ENCODE data around the gene DUSP8. TPM values are rescaled to one million over a fixed set of nuclear protein-coding genes. Genes with fewer than 3 reads are reported as not detected.
"Not testable (repeated sequence)": the region's sequence is repeated elsewhere in the genome, so short reads cannot be mapped to it uniquely, and the experiment has no call there.

Gene DUSP8
- total and polyA plus RNA-seq, 2 of the 8 experiments (the other 6 are each of a cell fraction or from before 2014, with no cell fraction given): 2.8 to 3.6 TPM

- not testable (repeated sequence) for H2AK5ac ChIP-seq (ENCODE audit: low read depth, low read length); H3K27ac ChIP-seq (ENCODE audit: low read depth, low read length)
- WGBS, 2 experiments (ENCODE audit: extremely low coverage in 1 of 2, insufficient coverage in 1 of 2, insufficient read length in 1 of 2, insufficient replicate concordance in 2 of 2, low coverage in 1 of 2, low lambda C conversion rate in 2 of 2, missing lambda C conversion rate in 1 of 2): 89% methylated on average over 1 of the region's 18 CpGs; no CpG with 5 or more reads in 1 of the 2 experiments
Observed at GRCh38 chr11:1510351-1510750, 61.7 kb downstream of the DUSP8 start.

More at GRCh38 chr11:1510351-1510750, 61.7 kb downstream of the DUSP8 start:
- H4K91ac ChIP-seq (replicated peaks; ENCODE audit: insufficient read length, low read length); FAIRE-seq; H2BK15ac ChIP-seq (ENCODE audit: low read length); H2AFZ ChIP-seq (ENCODE audit: low read length); H3K14ac ChIP-seq (ENCODE audit: insufficient read length); H3K4me3 ChIP-seq (ENCODE audit: extremely low read depth in 1 of 4, insufficient read depth in 2 of 4, low read depth in 3 of 4, low read length in 4 of 4); H4K8ac ChIP-seq (ENCODE audit: extremely low read depth, insufficient read depth, low read length); H3K4me2 ChIP-seq (ENCODE audit: insufficient read depth in 1 of 2, low read depth in 2 of 2, low read length in 2 of 2); H3K4ac ChIP-seq (replicated peaks; ENCODE audit: insufficient read length, low read depth, low read length); H2BK120ac ChIP-seq (replicated peaks; ENCODE audit: low read depth, low read length); H2BK5ac ChIP-seq (ENCODE audit: low read depth, low read length); H4K5ac ChIP-seq (ENCODE audit: insufficient read length, low read depth, low read length); H3K56ac ChIP-seq (replicated peaks; ENCODE audit: insufficient read length, low read depth, low read length); H3K9ac ChIP-seq (replicated peaks in 1 of 4; ENCODE audit: extremely low read depth in 1 of 4, low read depth in 3 of 4, low read length in 3 of 4); H3K27me3 ChIP-seq (replicated peaks in 1 of 4; ENCODE audit: control insufficient read depth in 3 of 4, extremely low read depth in 1 of 4, insufficient read depth in 3 of 4, low read length in 3 of 4); H3K23me2 ChIP-seq (ENCODE audit: low read depth, low read length); H3K18ac ChIP-seq (ENCODE audit: extremely low read depth, low read length); H2BK12ac ChIP-seq (ENCODE audit: low read depth, low read length); H3K23ac ChIP-seq (ENCODE audit: insufficient read length); H2BK20ac ChIP-seq (ENCODE audit: low read length); DNase-seq (ENCODE audit: low read depth in 1 of 2, low spot score in 2 of 2); POLR2A ChIA-PET (ENCODE audit: partially characterized antibody); H3K9me3 ChIP-seq (ENCODE audit: insufficient read depth in 2 of 2, low read depth in 1 of 2, low read length in 1 of 2); H3K36me3 ChIP-seq (ENCODE audit: control insufficient read depth in 2 of 4, insufficient read depth in 4 of 4, low read length in 3 of 4): not testable (repeated sequence)
- peaks cover 0 to 21% (median 15%) of the 10 kb centered on the region in 4 experiments; a peak in 6 of 7 replicates for H3K4me1 ChIP-seq (replicated peaks in 1 of 4; ENCODE audit: control insufficient read depth in 3 of 4, insufficient read depth in 4 of 4, low read length in 3 of 4)
- CTCF ChIA-PET (ENCODE audit: partially characterized antibody): interaction anchor here (1.0 kb wide), 1 partner anchor 26 kb away, joined by 3 read pairs; no protein-coding TSS in a partner anchor
- H3K79me2 ChIP-seq (ENCODE audit: control insufficient read depth in 1 of 2, insufficient read depth in 2 of 2, low read length in 2 of 2): peaks cover 0 to 24% of the 10 kb centered on the region in 2 experiments; a peak in 1 of 4 replicates
- peaks cover 22% of the 10 kb centered on the region for H3K79me1 ChIP-seq (ENCODE audit: low read depth, low read length)
- H4K20me1 ChIP-seq (replicated peaks in 1 of 2; ENCODE audit: control insufficient read depth in 1 of 2, insufficient read depth in 2 of 2, low read length in 2 of 2): peaks cover 2 to 18% of the 10 kb centered on the region in 2 experiments
